H9 (cell line): ENCODE data around the gene RPL18. TPM values are rescaled to one million over a fixed set of nuclear protein-coding genes. Genes with fewer than 3 reads are reported as not detected.

ENCODE experiments used
- DNase-seq: peaks from one replicate; pipeline ENCODE4 v3.0.0-alpha.2; 2017
- H2AFZ ChIP-seq: one replicate; pipeline ENCODE4 v1.6.1; 2013; ENCODE audit warnings: mild to moderate bottlenecking, low read length, control low read depth, moderate library complexity
- H2AK5ac ChIP-seq: 2 replicates; pipeline ENCODE4 v1.6.1; 2013; ENCODE audit warnings: low read length, control low read depth, mixed read lengths; ENCODE audit not compliant: insufficient read length
- H2BK120ac ChIP-seq: one replicate; pipeline ENCODE4 v1.6.1; 2013; ENCODE audit warnings: low read depth, mild to moderate bottlenecking, low read length, control low read depth, inconsistent platforms; ENCODE audit not compliant: poor library complexity, severe bottlenecking
- H2BK12ac ChIP-seq: 2 replicates; pipeline ENCODE4 v1.6.1; 2013; ENCODE audit warnings: low read length, control low read depth, mixed read lengths, low read depth; ENCODE audit not compliant: insufficient read length
- H2BK15ac ChIP-seq: 2 replicates; pipeline ENCODE4 v1.6.1; 2013; ENCODE audit warnings: low read depth, low read length, control low read depth
- H2BK20ac ChIP-seq: one replicate; pipeline ENCODE4 v1.6.1; 2013; ENCODE audit warnings: low read depth, mild to moderate bottlenecking, low read length, control low read depth, inconsistent platforms; ENCODE audit not compliant: poor library complexity, severe bottlenecking
- H2BK5ac ChIP-seq: 2 replicates; pipeline ENCODE4 v1.6.1; 2013; ENCODE audit warnings: low read length, control low read depth, mixed read lengths; ENCODE audit not compliant: insufficient read length
- H3K14ac ChIP-seq: 2 replicates; pipeline ENCODE4 v1.6.1; 2013; ENCODE audit warnings: low read length, control low read depth; ENCODE audit not compliant: insufficient read depth
- H3K18ac ChIP-seq: 2 replicates; pipeline ENCODE4 v1.6.1; 2013; ENCODE audit warnings: low read depth, mild to moderate bottlenecking, mixed read lengths, low read length, control low read depth; ENCODE audit not compliant: insufficient read length
- H3K23ac ChIP-seq: 2 replicates; pipeline ENCODE4 v1.6.1; 2013; ENCODE audit warnings: low read length, control low read depth, mixed read lengths, low read depth; ENCODE audit not compliant: insufficient read length
- H3K23me2 ChIP-seq: 2 replicates; pipeline ENCODE4 v1.6.1; 2013; ENCODE audit warnings: low read depth, mild to moderate bottlenecking, mixed read lengths, low read length, control low read depth; ENCODE audit not compliant: insufficient read length, poor library complexity, severe bottlenecking
- H3K27ac ChIP-seq: 2 replicates; pipeline ENCODE4 v1.5.1; 2013; ENCODE audit warnings: low read length, control low read depth, mixed read lengths, low read depth; ENCODE audit not compliant: insufficient read length
- H3K27me3 ChIP-seq: 2 replicates; pipeline ENCODE4 v1.6.1; 2013; ENCODE audit warnings: low read length, control low read depth, inconsistent platforms; ENCODE audit not compliant: insufficient read depth
- H3K4ac ChIP-seq: 2 replicates; pipeline ENCODE4 v1.6.1; 2013; ENCODE audit warnings: low read depth, mild to moderate bottlenecking, control low read depth, inconsistent platforms, low read length, moderate library complexity
- H3K4me1 ChIP-seq: 2 replicates; pipeline ENCODE4 v1.6.1; 2013; ENCODE audit warnings: low read length, control low read depth, inconsistent platforms; ENCODE audit not compliant: insufficient read depth
- H3K4me2 ChIP-seq: 2 replicates; pipeline ENCODE4 v1.6.1; 2013; ENCODE audit warnings: low read length, control low read depth, mixed read lengths; ENCODE audit not compliant: insufficient read length, insufficient read depth
- H3K56ac ChIP-seq: 2 replicates; pipeline ENCODE4 v1.6.1; 2013; ENCODE audit warnings: low read depth, mild to moderate bottlenecking, mixed read lengths, low read length, control low read depth; ENCODE audit not compliant: insufficient read length
- H3K79me1 ChIP-seq: 2 replicates; pipeline ENCODE4 v1.6.1; 2013; ENCODE audit warnings: low read depth, mild to moderate bottlenecking, moderate library complexity, low read length, control low read depth, inconsistent platforms; ENCODE audit not compliant: insufficient read depth, poor library complexity, severe bottlenecking
- H3K79me2 ChIP-seq: 2 replicates; pipeline ENCODE4 v1.6.1; 2013; ENCODE audit warnings: low read length, control low read depth, inconsistent platforms; ENCODE audit not compliant: insufficient read depth
- H3K9ac ChIP-seq: 2 replicates; pipeline ENCODE4 v1.6.1; 2013; ENCODE audit warnings: low read length, control low read depth, mixed read lengths; ENCODE audit not compliant: insufficient read length; ENCODE audit errors: extremely low read depth
- H3K9me3 ChIP-seq: one replicate; pipeline ENCODE4 v1.6.1; 2013; ENCODE audit warnings: low read depth, low read length, inconsistent platforms; ENCODE audit not compliant: control insufficient read depth
- H3T11ph ChIP-seq: one replicate; pipeline ENCODE4 v1.6.1; 2013; ENCODE audit warnings: mild to moderate bottlenecking, low read length, control low read depth, inconsistent platforms
- H4K20me1 ChIP-seq: one replicate; pipeline ENCODE4 v1.6.1; 2013; ENCODE audit not compliant: control insufficient read depth, insufficient read length, insufficient read depth
- H4K5ac ChIP-seq: 2 replicates; pipeline ENCODE4 v1.6.1; 2013; ENCODE audit warnings: low read depth, mild to moderate bottlenecking, mixed read lengths, low read length, control low read depth; ENCODE audit not compliant: insufficient read length
- H4K8ac ChIP-seq: replicated peaks from 2 replicates; pipeline ENCODE4 v1.6.1; 2013; ENCODE audit warnings: low read length, control low read depth, mixed read lengths, low read depth; ENCODE audit not compliant: insufficient read length
- H4K91ac ChIP-seq: 2 replicates; pipeline ENCODE4 v1.6.1; 2013; ENCODE audit warnings: low read depth, mild to moderate bottlenecking, moderate library complexity, mixed read lengths, low read length, control low read depth; ENCODE audit not compliant: insufficient read length
- H3K27ac Mint-ChIP-seq, 3 experiments: 2 replicates in 2 of 3; 3 replicates in 1 of 3; pipeline ENCODE4 v1.8.0; 2020 to 2021; ENCODE audit warnings: mixed read lengths in 3 of 3, mild to moderate bottlenecking in 1 of 3, moderate library complexity in 1 of 3
- H3K27me3 Mint-ChIP-seq: 2 replicates; pipeline ENCODE4 v1.8.0; 2021; ENCODE audit warnings: low read depth, mild to moderate bottlenecking, moderate library complexity, mixed read lengths
- H3K36me3 Mint-ChIP-seq, 3 experiments: 2 replicates in 2 of 3; 3 replicates in 1 of 3; pipeline ENCODE4 v1.8.0; 2020 to 2021; ENCODE audit warnings: low read depth in 3 of 3, mixed read lengths in 3 of 3; ENCODE audit not compliant: insufficient read depth in 1 of 3
- H3K4me1 Mint-ChIP-seq, 2 experiments: 2 replicates each; pipeline ENCODE4 v1.8.0; 2020; ENCODE audit warnings: mixed read lengths in 2 of 2
- H3K4me3 Mint-ChIP-seq, 2 experiments: 2 replicates in 1 of 2; 3 replicates in 1 of 2; pipeline ENCODE4 v1.8.0; 2020 to 2021; ENCODE audit warnings: mild to moderate bottlenecking in 2 of 2, mixed read lengths in 2 of 2, moderate library complexity in 1 of 2
- H3K9me3 Mint-ChIP-seq, 2 experiments: 2 replicates in 1 of 2; 3 replicates in 1 of 2; pipeline ENCODE4 v1.8.0; 2020; ENCODE audit warnings: mild to moderate bottlenecking in 2 of 2, mixed read lengths in 2 of 2, moderate library complexity in 1 of 2
- WGBS: extraction: QIAGEN DNeasy Blood & Tissue Kit; methylation state at CpG from one replicate; pipeline ENCODE4 v1.1.7; 2013; ENCODE audit warnings: missing lambda C conversion rate, low lambda C conversion rate, mixed read lengths; ENCODE audit not compliant: insufficient read length; ENCODE audit errors: extremely low coverage; 5-methylcytosine and 5-hydroxymethylcytosine counted together
- total RNA-seq: library from RNA; stranded (reverse); gene quantifications from 2 replicates; pipeline ENCODE4 v1.2.1, GENCODE V29; 2021
- TF ChIP-seq, protein P1 (sequence below): fragments of 200-600 bp; sonication (generic); conservative IDR thresholded peaks from 3 replicates; pipeline ENCODE4 v1.8.0; 2021; ENCODE audit warnings: antibody characterized with exemption, mild to moderate bottlenecking

RPL18 gene
- total RNA-seq, 1 experiment from 2014 or later: 1,855 TPM

DNA sequence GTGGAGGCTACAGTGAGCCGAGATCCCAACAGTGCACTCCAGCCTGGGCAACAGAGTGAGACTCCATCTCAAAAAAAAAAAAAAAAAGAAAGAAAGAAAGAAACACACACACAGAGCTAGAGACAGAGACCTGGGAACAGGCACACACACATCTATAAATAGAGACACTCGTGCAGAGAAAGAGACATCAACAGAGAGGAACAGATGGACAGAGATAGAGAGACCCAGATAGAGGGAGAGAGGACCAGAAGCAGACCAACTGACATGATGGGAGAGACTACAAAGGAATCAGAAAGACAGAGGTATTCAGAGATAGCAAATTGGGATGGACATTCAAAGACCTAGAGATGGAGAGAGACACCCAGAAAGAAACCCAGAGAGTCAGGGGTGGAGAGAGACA is 29.2 kb upstream of the RPL18 start:
- Mint-ChIP-seq H3K27me3 (peaks cover 3% of the 10 kb centered on the region), H3K9me3 (peaks cover 0 to 4% of the 10 kb centered on the region in 2 experiments; a peak in 2 of 5 replicates), H3K27ac (no peak overlapping the region), H3K4me1 (peaks cover 18% of the 10 kb centered on the region in 2 experiments), H3K36me3 (peaks cover 0 to 5% (median 4%) of the 10 kb centered on the region in 3 experiments; a peak in 3 of 7 replicates), H3K4me3 (no peak overlapping the region)
- no peak overlapping the region for H4K5ac ChIP-seq
- H3K79me2 ChIP-seq: no peaks in the 10 kb centered on the region
- H3K4me2 ChIP-seq: no peak overlapping the region
- no peak overlapping the region for H3K9ac ChIP-seq
- no peak overlapping the region for H2BK5ac ChIP-seq
- WGBS: no CpG with 5 or more reads among the region's 2 CpGs
- H2BK12ac ChIP-seq: no peak overlapping the region
- H3T11ph ChIP-seq: no peak overlapping the region
- no peak for DNase-seq
- TF ChIP-seq, protein P1, sequence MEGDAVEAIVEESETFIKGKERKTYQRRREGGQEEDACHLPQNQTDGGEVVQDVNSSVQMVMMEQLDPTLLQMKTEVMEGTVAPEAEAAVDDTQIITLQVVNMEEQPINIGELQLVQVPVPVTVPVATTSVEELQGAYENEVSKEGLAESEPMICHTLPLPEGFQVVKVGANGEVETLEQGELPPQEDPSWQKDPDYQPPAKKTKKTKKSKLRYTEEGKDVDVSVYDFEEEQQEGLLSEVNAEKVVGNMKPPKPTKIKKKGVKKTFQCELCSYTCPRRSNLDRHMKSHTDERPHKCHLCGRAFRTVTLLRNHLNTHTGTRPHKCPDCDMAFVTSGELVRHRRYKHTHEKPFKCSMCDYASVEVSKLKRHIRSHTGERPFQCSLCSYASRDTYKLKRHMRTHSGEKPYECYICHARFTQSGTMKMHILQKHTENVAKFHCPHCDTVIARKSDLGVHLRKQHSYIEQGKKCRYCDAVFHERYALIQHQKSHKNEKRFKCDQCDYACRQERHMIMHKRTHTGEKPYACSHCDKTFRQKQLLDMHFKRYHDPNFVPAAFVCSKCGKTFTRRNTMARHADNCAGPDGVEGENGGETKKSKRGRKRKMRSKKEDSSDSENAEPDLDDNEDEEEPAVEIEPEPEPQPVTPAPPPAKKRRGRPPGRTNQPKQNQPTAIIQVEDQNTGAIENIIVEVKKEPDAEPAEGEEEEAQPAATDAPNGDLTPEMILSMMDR: no peak
- H4K91ac ChIP-seq: no peak overlapping the region
- H2BK120ac ChIP-seq: no peak overlapping the region
- no peak overlapping the region for H3K4ac ChIP-seq
- no peaks in the 10 kb centered on the region for H3K9me3 ChIP-seq
- H3K79me1 ChIP-seq: no peaks in the 10 kb centered on the region
- no peak overlapping the region for H3K18ac ChIP-seq
- H3K27ac ChIP-seq: no peak overlapping the region
- no peaks in the 10 kb centered on the region for H3K4me1 ChIP-seq
- no peak overlapping the region for H3K14ac ChIP-seq
- H2AFZ ChIP-seq: no peak overlapping the region
- no peak overlapping the region for H2BK20ac ChIP-seq
- no peaks in the 10 kb centered on the region for H3K27me3 ChIP-seq
- H2BK15ac ChIP-seq: no peak overlapping the region
- no peak overlapping the region for H4K8ac ChIP-seq
- no peaks in the 10 kb centered on the region for H4K20me1 ChIP-seq
- no peak overlapping the region for H2AK5ac ChIP-seq
- H3K56ac ChIP-seq: no peak overlapping the region
- H3K23ac ChIP-seq: no peak overlapping the region
- peaks cover 16% of the 10 kb centered on the region for H3K23me2 ChIP-seq
